Neural cell (in vitro differentiated cells): ENCODE results near the gene CA12. TPM values are rescaled to one million over a fixed set of nuclear protein-coding genes. Genes with fewer than 3 reads are reported as not detected.

Experiments used
- H2AFZ ChIP-seq: fragments of 200-600, 300-800 bp; sonication (generic), shearing (Covaris generic); 2 replicates; pipeline ENCODE4 v1.6.0; 2014; ENCODE audit warnings: low read depth, mild to moderate bottlenecking, antibody characterized with exemption, low read length, moderate library complexity
- H3F3A ChIP-seq: fragments of 200-600 bp; shearing (Covaris generic); 2 replicates; pipeline ENCODE4 v1.6.1; 2016; ENCODE audit warnings: mild to moderate bottlenecking, moderate library complexity, mixed read lengths, antibody characterized with exemption, low read length; ENCODE audit not compliant: insufficient read depth, poor library complexity, severe bottlenecking
- H3K27ac ChIP-seq: fragments of 200-600, 300-800 bp; sonication (generic), shearing (Covaris generic); 2 replicates; pipeline ENCODE4 v1.5.1; 2014; ENCODE audit warnings: mild to moderate bottlenecking, low read length, moderate library complexity
- H3K27me3 ChIP-seq: fragments of 300-800, 200-600 bp; sonication (generic), shearing (Covaris generic); 2 replicates; pipeline ENCODE4 v1.6.0; 2014; ENCODE audit warnings: mild to moderate bottlenecking, low read depth, low read length, moderate library complexity; ENCODE audit not compliant: insufficient read depth
- H3K36me3 ChIP-seq: fragments of 300-800, 200-600 bp; sonication (generic), shearing (Covaris generic); 2 replicates; pipeline ENCODE4 v1.5.1; 2014; ENCODE audit warnings: mild to moderate bottlenecking, antibody characterized with exemption, low read length, moderate library complexity; ENCODE audit not compliant: insufficient read depth
- H3K4me2 ChIP-seq: fragments of 300-800, 200-600 bp; sonication (generic), shearing (Covaris generic); 2 replicates; pipeline ENCODE4 v1.6.0; 2014; ENCODE audit warnings: mild to moderate bottlenecking, low read length
- H3K4me3 ChIP-seq: fragments of 300-800, 200-600 bp; sonication (generic), shearing (Covaris generic); 2 replicates; pipeline ENCODE4 v1.5.1; 2014; ENCODE audit warnings: mild to moderate bottlenecking, low read length, moderate library complexity
- H3K79me2 ChIP-seq: fragments of 200-600 bp; shearing (Covaris generic); replicated peaks from 2 replicates; pipeline ENCODE4 v1.6.0; 2014; ENCODE audit warnings: mild to moderate bottlenecking, low read length, moderate library complexity; ENCODE audit not compliant: insufficient read depth
- H3K9ac ChIP-seq: fragments of 300-800, 200-600 bp; sonication (generic), shearing (Covaris generic); 2 replicates; pipeline ENCODE4 v1.6.1; 2016; ENCODE audit warnings: mild to moderate bottlenecking, low read length, mixed read lengths
- H3K9me2 ChIP-seq: fragments of 200-600 bp; shearing (Covaris generic); 2 replicates; pipeline ENCODE4 v1.6.1; 2016; ENCODE audit warnings: mild to moderate bottlenecking, low read length, mixed read lengths; ENCODE audit not compliant: insufficient read depth
- H3K9me3 ChIP-seq: fragments of 200-600, 300-800 bp; sonication (generic), shearing (Covaris generic); 2 replicates; pipeline ENCODE4 v1.6.1; 2016; ENCODE audit warnings: mild to moderate bottlenecking, mixed run types, low read length, moderate library complexity, mixed read lengths
- H4K20me1 ChIP-seq: fragments of 200-600 bp; shearing (Covaris generic); 2 replicates; pipeline ENCODE4 v1.6.1; 2016; ENCODE audit warnings: mild to moderate bottlenecking, mixed run types; ENCODE audit not compliant: insufficient read depth
- CTCF ChIP-seq: fragments of 450-650 bp; IDR thresholded peaks from 2 replicates; pipeline ENCODE4 v1.5.1; 2014; ENCODE audit warnings: antibody characterized with exemption, mild to moderate bottlenecking, moderate library complexity; ENCODE audit not compliant: poor library complexity, severe bottlenecking
- EP300 ChIP-seq: fragments of 450-650 bp; conservative IDR thresholded peaks from 2 replicates; pipeline ENCODE4 v1.6.1; 2014; ENCODE audit warnings: antibody characterized with exemption, mild to moderate bottlenecking, moderate library complexity; ENCODE audit not compliant: poor library complexity, severe bottlenecking
- EZH2 ChIP-seq: fragments of 200-600, 300-800 bp; shearing (Covaris generic), sonication (generic); IDR thresholded peaks from 2 replicates; pipeline ENCODE4 v1.6.1; 2014; ENCODE audit warnings: antibody characterized with exemption, low read length, borderline replicate concordance, mild to moderate bottlenecking; ENCODE audit not compliant: insufficient read depth, poor library complexity, severe bottlenecking
- MXI1 ChIP-seq: fragments of 450-650 bp; conservative IDR thresholded peaks from 2 replicates; pipeline ENCODE4 v1.6.1; 2014; ENCODE audit warnings: antibody characterized with exemption, mild to moderate bottlenecking; ENCODE audit not compliant: poor library complexity, severe bottlenecking
- POLR2AphosphoS5 ChIP-seq: IDR thresholded peaks from 2 replicates; pipeline ENCODE4 v1.6.1; 2012
- RAD21 ChIP-seq: fragments of 450-650 bp; conservative IDR thresholded peaks from 2 replicates; pipeline ENCODE4 v1.6.1; 2014; ENCODE audit warnings: antibody characterized with exemption, mild to moderate bottlenecking, moderate library complexity
- REST ChIP-seq: IDR thresholded peaks from 2 replicates; pipeline ENCODE4 v1.6.1; 2012; ENCODE audit warnings: borderline replicate concordance
- SMC3 ChIP-seq: fragments of 450-650 bp; conservative IDR thresholded peaks from 2 replicates; pipeline ENCODE4 v1.6.1; 2014; ENCODE audit warnings: antibody characterized with exemption, mild to moderate bottlenecking, moderate library complexity; ENCODE audit not compliant: poor library complexity
- TAF1 ChIP-seq: IDR thresholded peaks from 2 replicates; pipeline ENCODE4 v1.6.1; 2012; ENCODE audit warnings: low read depth
- polyA plus RNA-seq: library from polyadenylated mRNA; depleted of rRNA; stranded (reverse); fragments of >200 nt; gene quantifications from 2 replicates; pipeline ENCODE4 v1.2.3, GENCODE V29; 2014

Gene CA12
- polyA plus RNA-seq, 1 donor from 2014 or later = 0.11 TPM

GRCh38 chr15:63362196-63362595, 19.4 kb downstream of the CA12 start:
- no peaks in the 10 kb centered on the region for H3K9me2 ChIP-seq
- no peak overlapping the region for H2AFZ ChIP-seq
- no peaks in the 10 kb centered on the region for H3K27me3 ChIP-seq
- TF ChIP-seq MXI1 = no peak
- TF ChIP-seq POLR2AphosphoS5 = no peak
- TF ChIP-seq EP300 = no peak
- no peak for TF ChIP-seq SMC3
- no peak for TF ChIP-seq RAD21
- no peak for TF ChIP-seq REST
- TF ChIP-seq EZH2 = no peak
- no peak for TF ChIP-seq CTCF
- no peak for TF ChIP-seq TAF1
- H3K4me2 ChIP-seq = no peak overlapping the region
- no peaks in the 10 kb centered on the region for H4K20me1 ChIP-seq
- no peaks in the 10 kb centered on the region for H3K9me3 ChIP-seq
- no peak overlapping the region for H3K9ac ChIP-seq
- H3F3A ChIP-seq = no peaks in the 10 kb centered on the region
- no peaks in the 10 kb centered on the region for H3K36me3 ChIP-seq
- H3K79me2 ChIP-seq = no peaks in the 10 kb centered on the region
- no peak overlapping the region for H3K4me3 ChIP-seq
- H3K27ac ChIP-seq = no peak overlapping the region

- Histone ChIP-seq H3K9me2 (no peaks in the 10 kb centered on the region), H3K36me3 (no peaks in the 10 kb centered on the region)
Observed at GRCh38 chr15:63360170-63360569, 21.5 kb downstream of the CA12 start.

More at GRCh38 chr15:63360170-63360569, 21.5 kb downstream of the CA12 start:
- no peaks in the 10 kb centered on the region for H3K9me3 ChIP-seq
- H3K4me3 ChIP-seq = no peak overlapping the region
- H3F3A ChIP-seq = no peaks in the 10 kb centered on the region
- no peaks in the 10 kb centered on the region for H4K20me1 ChIP-seq
- TF ChIP-seq SMC3 (no peak), EZH2 (no peak)
- no peaks in the 10 kb centered on the region for H3K79me2 ChIP-seq
- H3K4me2 ChIP-seq = no peak overlapping the region
- H2AFZ ChIP-seq = no peak overlapping the region
- no peak overlapping the region for H3K9ac ChIP-seq
- H3K27ac ChIP-seq = no peak overlapping the region
- H3K27me3 ChIP-seq = no peaks in the 10 kb centered on the region
